ENCODE results near the gene XYLT1.

DNA sequence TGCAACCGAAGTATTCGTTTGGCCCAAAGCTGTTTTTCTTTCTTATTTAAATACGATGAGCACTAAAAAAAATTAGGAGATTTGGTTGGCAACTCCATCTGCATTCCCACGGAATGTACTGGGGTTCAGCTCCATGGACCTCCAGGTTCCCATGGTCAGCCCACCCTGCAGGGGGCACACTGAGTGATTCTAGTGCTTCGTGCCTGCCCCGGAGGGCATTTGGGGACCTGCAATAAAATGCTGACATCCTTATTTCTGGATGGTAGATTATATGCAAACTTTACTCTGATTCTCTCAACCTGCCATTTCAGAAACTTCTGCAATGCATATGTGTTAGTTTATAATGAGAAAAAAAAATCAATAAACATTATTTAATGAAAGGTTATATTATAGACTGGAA lies 339.4 kb downstream of the XYLT1 start:
- TF ChIP-seq FOXP1 (IDR thresholded peaks at IDR 0.05) = no peak
- no peak for TF ChIP-seq FOXP1 (CRISPR knock-in tag; IDR thresholded peaks at IDR 0.05)
- TF ChIP-seq, protein P1, sequence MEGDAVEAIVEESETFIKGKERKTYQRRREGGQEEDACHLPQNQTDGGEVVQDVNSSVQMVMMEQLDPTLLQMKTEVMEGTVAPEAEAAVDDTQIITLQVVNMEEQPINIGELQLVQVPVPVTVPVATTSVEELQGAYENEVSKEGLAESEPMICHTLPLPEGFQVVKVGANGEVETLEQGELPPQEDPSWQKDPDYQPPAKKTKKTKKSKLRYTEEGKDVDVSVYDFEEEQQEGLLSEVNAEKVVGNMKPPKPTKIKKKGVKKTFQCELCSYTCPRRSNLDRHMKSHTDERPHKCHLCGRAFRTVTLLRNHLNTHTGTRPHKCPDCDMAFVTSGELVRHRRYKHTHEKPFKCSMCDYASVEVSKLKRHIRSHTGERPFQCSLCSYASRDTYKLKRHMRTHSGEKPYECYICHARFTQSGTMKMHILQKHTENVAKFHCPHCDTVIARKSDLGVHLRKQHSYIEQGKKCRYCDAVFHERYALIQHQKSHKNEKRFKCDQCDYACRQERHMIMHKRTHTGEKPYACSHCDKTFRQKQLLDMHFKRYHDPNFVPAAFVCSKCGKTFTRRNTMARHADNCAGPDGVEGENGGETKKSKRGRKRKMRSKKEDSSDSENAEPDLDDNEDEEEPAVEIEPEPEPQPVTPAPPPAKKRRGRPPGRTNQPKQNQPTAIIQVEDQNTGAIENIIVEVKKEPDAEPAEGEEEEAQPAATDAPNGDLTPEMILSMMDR (CRISPR knock-in tag; IDR thresholded peaks at IDR 0.05) = no peak
- no peak for TF ChIP-seq TP53 (CRISPR knock-in tag; conservative IDR thresholded peaks at IDR 0.05)
- no peak for TF ChIP-seq KLF6 (CRISPR knock-in tag; IDR thresholded peaks at IDR 0.05)
- TF ChIP-seq, protein P2, sequence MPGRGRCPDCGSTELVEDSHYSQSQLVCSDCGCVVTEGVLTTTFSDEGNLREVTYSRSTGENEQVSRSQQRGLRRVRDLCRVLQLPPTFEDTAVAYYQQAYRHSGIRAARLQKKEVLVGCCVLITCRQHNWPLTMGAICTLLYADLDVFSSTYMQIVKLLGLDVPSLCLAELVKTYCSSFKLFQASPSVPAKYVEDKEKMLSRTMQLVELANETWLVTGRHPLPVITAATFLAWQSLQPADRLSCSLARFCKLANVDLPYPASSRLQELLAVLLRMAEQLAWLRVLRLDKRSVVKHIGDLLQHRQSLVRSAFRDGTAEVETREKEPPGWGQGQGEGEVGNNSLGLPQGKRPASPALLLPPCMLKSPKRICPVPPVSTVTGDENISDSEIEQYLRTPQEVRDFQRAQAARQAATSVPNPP (CRISPR knock-in tag; IDR thresholded peaks at IDR 0.05) = no peak
- no peak for TF ChIP-seq TAF1 (CRISPR knock-in tag; IDR thresholded peaks at IDR 0.05)
- no peak for TF ChIP-seq FOSL2 (CRISPR knock-in tag; IDR thresholded peaks at IDR 0.05)
- TF ChIP-seq RAD21 (CRISPR knock-in tag; IDR thresholded peaks at IDR 0.05) = no peak

Measured in HepG2 (cell line).